ENCODE measurements around the gene THAP9.
"Not testable (repeated sequence)": the region's sequence is repeated elsewhere in the genome, so short reads cannot be mapped to it uniquely, and the experiment has no call there.

The THAP9 gene

GRCh38 chr4:82893942-82894341 is 6.6 kb upstream of the THAP9 start:
- no peak for DNase-seq (ENCODE audit: low read depth)

DNA sequence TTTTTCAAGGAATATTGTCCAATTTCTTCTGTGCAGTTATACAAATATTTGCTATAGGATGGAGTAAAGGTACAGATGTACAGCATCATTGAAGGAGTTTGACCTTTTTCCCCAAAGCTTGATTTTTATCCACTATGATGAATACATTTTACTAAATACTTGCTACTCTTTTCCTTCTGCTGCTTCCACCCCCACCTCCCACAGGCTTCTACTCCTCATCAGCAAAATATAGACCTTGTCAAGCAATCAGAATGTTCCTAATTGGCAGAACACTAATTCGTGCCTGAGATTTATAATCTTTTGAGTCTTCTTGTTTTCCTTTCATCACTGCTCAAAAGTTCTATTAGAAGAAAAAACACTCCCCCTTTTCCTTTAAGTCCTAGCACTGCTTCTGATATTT is 3.8 kb upstream of the THAP9 start:
- DNase-seq (ENCODE audit: low read depth), result no peak

DNA sequence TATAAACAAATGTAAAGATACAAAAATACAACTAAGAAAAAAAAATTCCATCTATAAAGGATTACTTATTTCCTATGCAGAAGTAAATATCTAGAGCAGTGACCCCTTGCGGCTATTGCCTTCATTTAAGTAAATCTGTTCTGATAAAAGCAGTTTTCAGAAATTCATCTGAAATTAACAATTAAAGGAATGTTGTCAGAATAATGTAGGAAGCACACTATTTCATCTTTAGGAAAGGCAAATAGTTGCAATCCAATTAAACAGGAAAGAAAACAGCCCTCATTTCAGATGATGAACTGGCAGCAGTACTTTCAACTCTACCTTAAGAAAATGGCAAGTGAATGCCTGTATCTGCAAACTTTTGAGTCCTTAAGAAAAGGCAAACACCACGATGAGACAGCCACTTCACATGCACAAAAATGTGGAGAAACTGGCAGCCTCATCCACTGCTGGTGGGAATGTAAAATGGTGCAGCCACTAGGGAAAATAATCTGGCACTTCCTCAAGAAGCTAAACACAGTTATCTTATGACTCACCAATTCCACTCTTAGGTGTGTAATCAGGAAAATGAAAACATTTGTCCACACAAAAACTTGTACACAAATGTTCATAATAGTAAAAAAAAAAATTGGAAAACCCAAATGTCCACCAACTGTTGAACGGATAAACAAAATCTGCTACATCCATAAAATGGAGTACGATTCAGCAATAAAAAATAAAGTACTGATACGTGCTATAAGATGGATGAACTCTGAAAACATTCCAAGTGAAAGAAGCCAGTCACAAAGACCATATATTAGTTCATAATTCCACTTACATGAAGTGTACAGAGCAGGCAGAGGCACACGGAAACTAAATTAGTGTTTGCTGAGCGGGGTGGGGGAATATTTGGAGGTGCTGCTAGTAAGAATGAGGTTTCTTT is 2.0 kb upstream of the THAP9 start:
- no peak for DNase-seq (ENCODE audit: low read depth)

DNA sequence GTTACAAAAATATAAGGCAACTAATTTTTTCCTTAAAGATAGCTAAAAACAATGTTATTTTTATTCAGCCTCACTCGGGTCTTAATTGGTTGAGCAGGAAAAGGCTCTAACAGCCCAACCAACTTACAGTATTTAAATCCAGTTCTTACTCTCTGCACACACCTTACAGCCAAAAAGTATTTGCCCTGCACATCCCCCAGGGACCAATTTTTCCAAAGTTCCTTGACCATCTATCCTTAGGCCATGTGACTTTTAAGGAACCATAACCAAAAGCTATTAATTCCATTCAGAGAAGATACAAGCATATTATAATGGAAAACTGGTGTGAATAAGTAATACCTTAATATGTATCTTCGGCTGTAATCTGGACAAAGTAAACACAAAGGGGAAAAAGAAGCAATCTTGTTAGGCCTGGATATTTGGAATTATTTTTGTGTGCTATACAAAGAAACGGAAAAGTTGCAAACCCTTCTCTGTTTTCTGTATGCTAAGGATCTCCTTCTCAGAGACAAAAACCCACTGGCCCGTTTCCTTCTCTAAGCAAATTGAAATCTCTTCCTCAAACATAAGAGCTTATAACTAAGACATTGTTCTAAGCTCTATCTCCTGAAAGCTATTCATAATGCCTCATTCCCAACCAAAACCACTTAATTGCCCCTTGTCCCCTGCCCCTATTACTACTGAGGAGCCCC is 1.0 kb upstream of the THAP9 start:
- no peak for DNase-seq (ENCODE audit: low read depth)

DNA sequence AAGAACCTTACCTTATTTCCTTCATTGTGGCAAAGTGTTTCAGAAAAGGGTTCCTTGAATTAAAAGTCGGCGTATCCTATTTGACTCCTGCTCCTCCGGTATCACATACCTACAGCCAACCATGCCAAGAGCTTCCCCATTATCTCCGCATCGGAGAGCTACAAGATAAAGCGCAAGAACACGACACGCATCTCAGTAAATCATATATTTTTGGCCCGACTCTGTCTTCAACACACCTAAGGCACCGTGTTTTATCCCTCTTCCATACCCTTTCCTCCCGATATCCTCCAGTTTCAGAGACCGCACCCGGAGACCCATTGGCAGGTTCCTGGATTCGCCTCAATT is 497 bp upstream of the THAP9 start:
- DNase-seq (ENCODE audit: low read depth), result no peak

GRCh38 chr4:82901183-82901718 is 716 bp downstream of the THAP9 start:
- DNase-seq (ENCODE audit: low read depth), result no peak

- no peak for DNase-seq (ENCODE audit: low read depth)
Measured at GRCh38 chr4:82903737-82904136, 3.2 kb downstream of the THAP9 start.

- peak; percentile 34 for DNase-seq (ENCODE audit: low read depth)
Measured at GRCh38 chr4:82905205-82905604, 4.7 kb downstream of the THAP9 start.

- no peak for DNase-seq (ENCODE audit: low read depth)
Measured at GRCh38 chr4:82906469-82906868, 5.9 kb downstream of the THAP9 start.

DNA sequence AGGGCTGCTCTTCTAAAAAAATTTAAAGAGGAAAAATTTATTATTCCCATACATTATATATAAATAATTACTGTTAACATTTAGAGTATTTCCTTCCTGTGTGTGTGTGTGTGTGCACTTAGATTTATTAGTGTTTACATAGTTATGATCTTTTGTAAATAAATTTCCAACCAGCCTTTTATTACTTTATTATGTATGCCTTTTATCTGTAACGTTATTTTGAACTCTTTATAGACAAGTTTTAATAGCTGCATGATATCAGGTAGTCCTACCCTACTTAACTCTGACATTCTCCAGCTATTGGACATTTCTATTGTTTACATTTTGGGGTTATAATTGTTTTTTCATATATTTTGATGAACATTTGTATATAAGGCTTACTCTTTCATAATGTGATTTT is 8.8 kb downstream of the THAP9 start:
- DNase-seq (ENCODE audit: low read depth), result no peak

GRCh38 chr4:82913305-82913704 is 12.8 kb downstream of the THAP9 start:
- no peak for DNase-seq (ENCODE audit: low read depth)

GRCh38 chr4:82913968-82914367 is 13.4 kb downstream of the THAP9 start:
- not testable (repeated sequence) for DNase-seq (ENCODE audit: low read depth)

GRCh38 chr4:82918091-82918490 is 17.6 kb downstream of the THAP9 start:
- no peak for DNase-seq (ENCODE audit: low read depth)

- DNase-seq (ENCODE audit: low read depth), result no peak
Measured at GRCh38 chr4:82919386-82919785, 18.9 kb downstream of the THAP9 start.

- no peak for DNase-seq (ENCODE audit: low read depth)
Measured at GRCh38 chr4:82921795-82922194, 21.3 kb downstream of the THAP9 start.

- no peak for DNase-seq (ENCODE audit: low read depth)
Measured at GRCh38 chr4:82930848-82931755, 30.6 kb downstream of the THAP9 start.

DNA sequence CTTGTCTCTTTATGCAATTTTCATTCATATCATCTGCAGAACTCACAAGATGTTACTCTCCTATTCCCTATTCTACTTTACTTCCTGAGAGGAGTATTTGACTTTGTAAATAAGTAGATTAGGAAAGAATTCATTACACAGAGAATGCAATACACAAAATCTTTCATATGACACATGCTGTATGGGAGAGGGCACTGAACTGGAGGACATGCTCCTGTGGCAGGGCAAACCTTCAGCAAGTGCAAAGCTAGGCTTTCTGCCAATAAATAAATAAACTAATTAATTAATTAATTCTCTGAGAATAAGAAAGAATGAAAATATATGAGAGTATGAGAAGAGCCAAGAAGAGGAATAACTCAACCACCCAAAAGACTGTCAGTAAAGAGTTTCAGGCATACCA is 33.9 kb downstream of the THAP9 start:
- no peak for DNase-seq (ENCODE audit: low read depth)

GRCh38 chr4:82939414-82939813 is 38.9 kb downstream of the THAP9 start:
- DNase-seq (ENCODE audit: low read depth), result no peak

DNA sequence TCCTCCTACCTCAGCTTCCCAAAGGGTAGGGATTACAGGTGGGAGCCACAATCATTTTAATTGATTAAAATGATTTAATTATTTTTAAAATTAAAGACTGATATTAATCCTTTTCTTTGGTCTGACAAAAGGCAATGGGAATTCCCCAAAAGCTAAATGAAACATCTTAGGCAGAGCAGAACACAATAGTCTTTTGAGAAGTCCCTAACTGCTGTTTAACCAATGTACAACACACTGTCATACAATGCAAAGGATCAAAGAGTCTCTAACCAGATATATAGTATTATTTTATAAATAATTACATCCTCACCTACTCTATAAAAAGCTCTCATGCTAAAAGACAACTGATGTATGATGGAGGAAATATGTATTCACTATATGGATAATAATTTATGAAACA is 47.0 kb downstream of the THAP9 start:
- DNase-seq (ENCODE audit: low read depth), result no peak

DNA sequence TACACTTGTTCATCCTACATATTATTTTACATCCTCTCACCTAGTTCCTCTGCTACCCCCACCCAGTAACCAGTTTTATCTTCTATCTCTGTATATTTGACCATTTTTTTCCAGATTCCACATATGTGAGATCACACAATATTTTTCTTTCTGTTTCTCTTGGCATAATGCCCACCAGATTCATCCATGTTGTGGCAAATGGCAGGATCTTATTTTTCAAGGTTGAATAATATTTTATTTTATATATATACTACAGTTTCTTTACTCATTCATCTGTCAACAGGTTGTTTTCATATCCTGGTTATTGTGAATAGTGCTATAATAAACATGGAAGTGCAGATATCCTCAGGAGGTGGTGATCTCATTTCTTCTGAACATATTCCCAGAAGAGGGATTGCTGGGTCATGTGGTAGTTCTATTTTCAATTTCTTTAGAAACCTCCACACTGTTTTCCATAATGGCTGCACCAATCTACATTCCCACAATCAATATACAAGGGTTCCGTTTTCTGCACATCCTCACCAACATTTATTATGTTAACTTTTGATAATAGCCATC is 48.2 kb downstream of the THAP9 start:
- DNase-seq (ENCODE audit: low read depth), result no peak

GRCh38 chr4:82951196-82951595 is 50.7 kb downstream of the THAP9 start:
- DNase-seq (ENCODE audit: low read depth), result no peak

DNA sequence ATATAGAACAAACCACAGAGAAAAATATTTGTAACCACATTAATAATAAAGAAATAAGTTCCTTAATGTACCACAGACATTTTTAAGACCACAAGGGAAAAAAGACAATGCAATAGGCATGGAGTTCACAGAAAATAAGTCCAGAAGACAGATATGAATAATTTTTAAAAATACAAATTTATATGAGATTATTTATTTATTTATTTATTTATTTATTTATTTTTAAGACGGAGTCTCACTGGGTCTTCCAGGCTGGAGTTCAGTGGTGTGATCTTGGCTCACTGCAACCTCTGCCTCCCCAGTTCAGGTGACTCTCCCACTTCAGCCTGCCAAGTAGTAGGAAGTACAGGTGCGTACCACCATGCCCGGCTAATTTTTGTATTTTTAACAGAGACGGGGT is 53.7 kb downstream of the THAP9 start:
- DNase-seq (ENCODE audit: low read depth), result no peak
